Measurements from ENCODE around the gene UBE4B.
"Not testable (repeated sequence)": the region's sequence is repeated elsewhere in the genome, so short reads cannot be mapped to it uniquely, and the experiment has no call there.

The UBE4B gene

DNA sequence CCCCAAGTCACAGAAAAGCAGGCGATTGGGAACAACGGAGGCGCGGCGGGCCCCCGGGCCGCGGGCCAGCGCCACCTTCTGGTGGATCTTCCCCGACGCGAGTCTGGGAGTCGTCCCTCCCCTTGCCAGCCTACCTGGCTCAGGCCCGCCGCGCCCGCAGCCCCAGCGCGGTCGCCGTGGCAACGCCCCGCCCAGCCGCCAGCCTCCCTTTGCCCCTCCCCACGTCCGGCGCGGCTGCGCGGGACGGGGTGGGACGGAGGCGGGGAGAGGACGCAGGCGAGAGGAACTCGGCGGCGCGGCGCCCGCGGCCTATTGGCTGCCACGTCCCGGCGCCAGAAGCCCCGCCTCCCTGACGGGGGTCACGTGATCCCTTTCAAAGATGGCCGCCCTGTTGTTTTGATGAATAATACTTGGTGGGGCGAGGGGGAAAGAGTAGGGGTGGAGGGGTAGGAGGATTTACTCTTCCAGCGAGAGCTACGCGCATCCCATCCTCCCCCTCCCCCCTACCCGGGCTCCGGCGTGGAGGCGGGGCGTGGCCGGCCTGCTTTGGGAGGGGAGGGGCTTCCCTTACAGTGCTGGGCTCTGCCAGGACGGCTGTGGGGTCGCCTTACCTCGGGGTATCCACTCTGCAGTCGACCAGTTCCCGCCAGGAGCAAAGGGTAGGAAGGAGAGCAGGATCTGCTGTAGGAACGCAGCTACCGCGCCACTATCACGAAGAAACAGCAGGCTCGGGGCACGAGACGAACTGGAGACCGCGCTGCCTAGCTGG is at the start of gene UBE4B:
Gene UBE4B (plus strand): TSS at position 369 of the 769 bp plus-strand sequence. CDS start 713 bp downstream, outside the sequence.
- DNase-seq: peak; percentile 98

DNA sequence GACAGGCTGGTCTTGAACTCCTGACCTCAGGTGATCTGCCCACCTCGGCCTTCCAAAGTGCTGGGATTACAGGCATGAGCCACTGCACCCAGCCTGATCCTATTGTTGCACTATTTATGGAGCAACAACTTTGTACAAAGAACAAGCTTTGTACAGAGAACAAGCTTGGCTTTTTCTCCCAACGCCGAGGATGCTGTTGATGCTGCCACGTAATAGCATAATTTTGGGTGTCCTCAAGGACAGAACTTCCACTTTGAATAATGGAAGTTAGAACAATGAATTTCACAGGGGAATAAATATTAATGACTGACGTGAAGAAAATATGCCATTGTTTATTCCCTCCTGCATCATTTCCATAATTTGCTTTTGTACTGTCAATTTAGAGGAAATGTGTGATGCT is 48.5 kb upstream of the UBE4B start:
- no peak for DNase-seq

DNA sequence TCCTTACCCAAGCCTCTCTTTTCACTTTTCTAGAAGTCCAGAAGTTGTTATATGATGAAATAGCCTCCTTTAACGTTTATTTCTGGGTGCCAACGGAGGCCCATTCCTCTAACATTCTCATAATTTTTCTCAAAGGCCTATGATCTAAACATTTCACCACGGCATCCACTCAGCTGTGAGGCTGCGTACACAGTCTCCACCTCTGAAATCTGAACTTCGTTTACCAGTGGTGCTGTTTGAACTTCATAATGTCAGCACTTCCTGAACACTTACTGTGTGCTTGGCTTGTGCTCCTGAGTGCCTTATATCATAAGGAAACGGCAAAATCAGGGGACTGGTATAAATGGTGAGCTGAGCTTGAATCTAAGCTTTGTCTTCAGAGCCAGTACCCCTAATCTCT is 47.8 kb upstream of the UBE4B start:
- no peak for DNase-seq

DNA sequence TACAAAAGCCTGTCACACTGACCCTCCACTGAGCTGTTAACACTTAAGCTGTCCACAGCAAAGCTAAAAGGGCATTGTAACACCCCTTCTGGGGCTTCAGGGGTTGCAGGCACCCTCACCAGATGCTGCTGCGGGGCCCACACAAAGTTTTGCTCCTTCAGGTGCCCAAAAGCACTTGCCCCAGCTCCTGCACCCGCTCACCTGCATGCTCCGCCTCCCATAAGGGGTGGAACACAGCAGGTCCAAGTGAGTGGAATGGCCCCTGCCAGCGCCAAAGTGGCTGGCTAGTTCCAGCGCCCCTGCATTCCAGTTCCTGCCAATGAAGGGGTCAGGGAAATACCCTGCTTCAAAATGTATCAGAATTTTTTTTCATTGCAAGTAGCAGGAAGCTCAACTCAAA is 43.0 kb upstream of the UBE4B start:
- no peak for DNase-seq

DNA sequence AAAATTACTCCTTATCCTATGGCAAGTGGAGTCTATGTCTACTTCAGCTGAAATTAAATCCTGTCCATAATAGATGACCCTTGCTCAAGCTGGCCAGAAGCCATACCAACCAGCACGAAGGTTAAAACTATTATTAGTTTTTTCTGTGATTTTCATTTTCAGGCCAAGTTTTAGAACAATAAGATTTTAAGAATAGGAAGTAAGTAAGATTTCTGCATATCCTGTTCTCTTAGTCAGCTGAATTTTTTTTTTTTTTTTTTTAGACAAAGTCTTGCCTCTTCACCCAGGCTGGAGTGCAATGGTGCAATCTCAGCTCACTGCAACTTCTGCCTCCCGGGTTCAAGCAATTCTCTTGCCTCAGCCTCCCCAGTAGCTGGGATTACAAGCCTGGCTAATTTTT is 41.8 kb upstream of the UBE4B start:
- no peak for DNase-seq

DNA sequence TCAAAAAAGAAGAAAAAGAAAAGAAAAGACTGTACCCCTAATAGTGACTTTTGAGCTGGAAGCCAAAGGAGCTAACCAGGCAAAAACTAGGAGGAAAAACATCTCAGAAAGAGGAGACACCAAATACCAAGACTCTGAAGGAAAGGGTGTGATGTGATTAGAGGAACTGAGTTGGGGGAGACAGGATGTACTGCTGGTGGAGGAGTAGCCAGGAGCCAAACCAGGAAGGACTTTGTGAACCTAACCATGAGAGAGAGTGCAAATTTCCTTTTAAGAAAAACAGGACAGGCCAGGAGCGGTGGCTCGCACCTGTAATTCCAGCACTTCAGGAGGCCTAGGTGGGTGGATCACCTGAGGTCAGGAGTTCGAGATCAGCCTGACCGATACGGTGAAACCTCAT is 39.8 kb upstream of the UBE4B start:
- DNase-seq: no peak

DNA sequence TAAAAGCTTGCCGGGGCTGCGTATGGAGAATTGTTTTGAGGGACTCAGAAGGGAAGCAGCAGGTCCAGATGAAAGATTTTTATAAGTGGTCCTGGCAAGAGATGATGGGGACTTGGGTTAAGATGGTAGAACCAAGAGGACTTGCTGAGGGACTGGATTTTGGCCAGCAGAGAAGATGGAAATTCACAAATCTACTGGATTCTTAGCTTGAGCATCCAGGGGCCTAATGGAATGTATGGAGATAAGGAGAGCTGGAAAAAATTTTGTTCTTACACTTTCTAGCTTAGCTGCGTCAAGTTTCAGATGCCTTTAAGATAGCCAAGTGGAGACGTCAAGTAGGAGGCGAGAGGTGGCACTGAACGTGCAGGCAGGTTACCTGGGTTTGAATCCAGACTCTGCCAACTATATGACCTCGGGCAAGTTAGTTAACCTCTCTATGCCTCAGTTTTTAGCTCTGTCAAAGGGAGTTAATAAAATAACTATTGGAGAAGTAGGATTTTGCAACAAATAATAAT is 39.1 kb upstream of the UBE4B start:
- DNase-seq: no peak

DNA sequence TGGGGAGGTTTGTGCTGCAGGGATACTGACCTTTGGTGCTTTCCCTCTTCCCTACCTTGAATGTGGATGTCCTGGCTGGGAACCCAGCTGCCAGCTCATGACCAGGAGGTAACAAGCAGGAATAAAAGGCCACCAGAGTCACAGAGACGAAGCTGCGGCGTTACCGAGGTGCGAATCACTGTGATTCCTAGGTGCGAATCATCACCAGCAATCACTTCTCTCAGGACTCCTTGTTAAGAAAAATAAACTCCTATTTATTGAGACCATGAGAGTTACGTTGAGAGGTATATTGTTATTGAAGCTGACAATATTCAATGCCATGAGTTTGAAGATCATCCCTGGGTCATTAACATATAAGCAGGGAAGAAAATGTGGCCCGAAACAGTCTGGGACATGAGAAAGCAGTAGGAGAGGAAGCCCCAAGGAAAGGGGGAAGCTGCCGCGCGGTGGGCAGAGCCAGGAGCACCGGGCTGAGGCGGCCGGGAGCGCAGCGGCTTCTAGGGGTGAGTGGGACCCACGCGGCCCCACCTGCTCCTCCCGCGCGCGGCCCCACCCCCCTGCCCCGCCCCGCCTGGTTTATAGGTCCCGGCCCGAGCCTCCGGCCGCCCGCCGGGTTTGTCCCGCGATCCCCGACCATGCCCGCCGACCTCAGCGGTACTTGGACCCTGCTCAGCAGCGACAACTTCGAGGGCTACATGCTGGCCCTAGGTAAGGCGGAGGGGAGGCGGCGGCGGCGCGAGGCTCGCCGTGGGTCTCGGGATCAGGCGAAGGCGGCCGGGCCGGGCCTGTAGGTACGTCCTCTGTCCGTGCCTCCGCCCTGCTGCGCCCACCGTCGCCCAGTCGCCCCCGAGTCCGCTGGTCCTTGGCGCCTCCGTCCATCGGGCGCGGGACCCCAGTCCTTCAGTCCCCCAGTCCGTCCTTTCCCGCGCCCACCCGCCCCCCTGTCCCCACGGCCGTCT is 35.9 kb upstream of the UBE4B start, which contains the start of gene RBP7:
Gene RBP7 (plus strand): TSS at position 605 of the 959 bp plus-strand sequence. CDS start 31 bp downstream, at position 636.
- DNase-seq: peak; percentile 6

DNA sequence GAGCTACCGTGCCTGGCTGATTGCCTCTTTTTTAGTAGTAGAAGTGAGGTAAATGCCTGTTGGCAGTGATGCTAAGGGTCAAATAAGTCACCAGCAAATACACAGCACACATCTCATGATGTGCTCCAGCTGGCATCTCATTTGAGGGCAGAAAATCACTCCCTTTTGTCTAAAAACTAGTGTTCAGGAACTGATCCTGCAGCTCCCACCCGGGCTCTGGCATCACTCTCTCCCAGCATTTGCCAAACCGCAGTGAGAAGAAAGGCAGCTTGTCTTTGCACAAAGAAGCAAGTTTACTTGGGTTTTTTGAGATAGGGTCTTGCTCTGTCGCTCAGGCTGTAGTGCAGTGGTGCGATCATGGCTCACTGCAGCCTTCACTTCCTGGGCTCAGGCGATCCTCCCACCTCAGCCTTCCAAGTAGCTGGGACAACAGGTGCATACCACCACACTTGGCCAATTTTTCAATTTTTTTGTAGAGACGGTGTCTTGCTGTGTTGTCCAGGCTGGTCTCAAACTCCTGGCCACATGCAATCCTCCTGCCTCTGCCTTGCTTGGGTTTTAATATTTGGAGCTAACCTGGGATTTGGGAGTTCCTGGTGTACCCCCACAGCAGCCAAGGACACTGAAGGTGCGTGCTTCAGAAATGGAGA is 31.6 kb upstream of the UBE4B start:
- no peak for DNase-seq

DNA sequence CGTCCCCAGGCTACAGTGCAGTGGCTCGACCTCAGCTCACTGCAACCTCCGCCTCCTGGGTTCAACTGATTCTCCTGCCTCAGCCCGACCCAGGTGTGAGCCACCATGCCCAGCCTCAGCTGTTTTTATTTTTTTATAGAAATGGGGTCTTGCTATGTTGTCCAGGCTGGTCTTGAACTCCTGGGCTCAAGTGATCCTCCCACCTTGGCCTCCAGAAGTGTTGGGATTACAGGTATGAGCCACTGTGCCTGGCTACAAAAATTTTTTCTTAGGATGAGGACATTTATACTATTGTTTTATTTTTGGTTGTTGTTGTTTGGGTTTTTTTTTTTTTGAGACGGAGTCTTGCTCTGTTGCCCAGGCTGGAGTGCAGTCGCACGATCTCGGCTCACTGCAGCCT is 27.5 kb upstream of the UBE4B start:
- DNase-seq: not testable (repeated sequence)

DNA sequence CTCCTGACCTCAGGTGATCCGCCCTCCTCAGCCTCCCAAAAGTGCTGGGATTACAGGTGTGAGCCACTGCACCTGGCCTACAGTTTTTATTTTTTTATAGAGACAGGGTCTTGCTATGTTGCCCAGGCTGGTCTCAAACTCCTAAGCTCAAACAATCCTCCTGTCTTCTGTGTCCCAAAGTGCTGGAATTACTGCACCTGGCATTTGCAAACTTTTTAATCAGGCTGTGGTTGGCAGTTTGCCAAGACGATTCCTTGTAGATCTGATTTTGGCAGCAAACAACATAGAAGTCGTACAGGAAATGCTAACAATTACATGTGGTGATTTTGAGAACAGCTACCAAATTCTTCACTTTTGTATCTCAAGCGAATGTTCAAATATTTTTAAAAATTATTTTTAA is 25.6 kb upstream of the UBE4B start:
- no peak for DNase-seq

DNA sequence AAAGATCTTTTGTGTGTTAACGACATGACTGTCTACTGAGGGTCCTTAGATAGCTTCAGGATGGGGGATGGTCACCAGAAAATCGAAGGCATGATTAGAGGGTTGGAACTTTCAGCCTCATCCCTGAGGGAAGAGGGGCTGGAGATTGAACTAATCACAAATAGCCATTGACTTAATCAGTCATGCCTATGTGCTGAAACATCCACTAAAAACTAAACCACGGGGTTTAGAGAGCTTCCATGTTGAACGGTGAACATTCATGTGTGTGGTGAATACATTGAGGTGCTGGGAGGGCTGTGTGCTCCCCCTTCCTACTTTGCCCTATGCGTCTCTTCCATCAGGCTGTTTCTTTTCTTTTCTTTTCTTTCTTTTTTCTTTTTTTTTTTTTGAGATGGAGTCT is 18.7 kb upstream of the UBE4B start:
- no peak for DNase-seq

DNA sequence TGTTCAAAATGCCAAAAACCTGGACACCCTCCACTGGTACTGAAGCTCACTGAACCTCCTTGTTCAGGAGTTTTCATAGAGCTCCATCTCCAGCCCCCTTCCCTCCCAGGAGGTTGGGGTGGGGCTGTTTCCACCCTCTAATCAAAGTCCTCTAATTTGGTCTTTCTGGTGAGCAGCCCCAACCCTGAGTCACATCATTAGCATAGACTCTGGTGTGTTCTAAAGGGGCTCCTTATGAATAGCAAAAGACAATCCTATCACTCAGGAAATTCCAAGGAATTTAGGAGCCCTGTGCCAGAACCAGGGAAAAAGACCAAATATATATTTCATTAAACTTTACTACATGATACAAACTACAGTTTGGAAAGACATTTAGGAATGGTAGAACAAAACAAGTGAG is 13.2 kb upstream of the UBE4B start:
- no peak for DNase-seq

DNA sequence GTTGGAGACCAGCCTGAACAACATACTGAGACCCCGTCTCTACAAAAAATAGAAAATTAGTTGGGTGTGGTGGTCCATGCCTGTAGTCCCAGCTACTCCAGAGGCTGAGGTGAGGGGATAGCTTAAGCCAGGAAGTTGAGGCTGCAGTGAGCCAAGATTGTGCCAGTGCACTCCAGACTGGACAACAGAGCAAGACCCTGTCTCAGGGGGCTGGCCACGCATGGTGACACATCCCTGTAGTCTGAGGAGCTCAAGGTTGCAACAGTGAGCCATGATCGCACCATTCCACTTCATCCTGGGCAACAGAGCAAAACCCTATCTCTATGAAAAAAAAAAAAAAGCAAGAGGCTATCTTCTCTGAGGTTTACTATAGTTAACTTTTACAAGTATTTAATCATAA is 12.7 kb upstream of the UBE4B start:
- no peak for DNase-seq

DNA sequence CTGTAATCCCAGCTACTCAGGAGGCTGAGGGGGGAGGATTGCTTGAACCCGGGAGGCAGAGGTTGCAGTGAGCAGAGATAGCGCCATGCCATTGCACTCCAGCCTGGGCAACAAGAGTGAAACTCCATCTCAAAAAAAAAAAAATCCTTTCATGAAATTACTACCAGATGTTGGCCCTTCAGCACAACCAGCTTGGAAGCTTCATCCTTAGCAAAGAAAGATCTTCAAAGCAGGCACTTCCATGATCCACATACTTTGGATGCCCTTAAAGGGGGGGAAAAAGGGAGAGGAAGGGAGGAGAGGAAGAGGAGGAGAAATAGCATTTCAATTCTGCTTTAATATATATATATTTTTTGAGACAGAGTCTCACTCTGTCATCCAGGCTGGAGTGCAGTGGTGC is 12.1 kb upstream of the UBE4B start:
- DNase-seq: not testable (repeated sequence)

DNA sequence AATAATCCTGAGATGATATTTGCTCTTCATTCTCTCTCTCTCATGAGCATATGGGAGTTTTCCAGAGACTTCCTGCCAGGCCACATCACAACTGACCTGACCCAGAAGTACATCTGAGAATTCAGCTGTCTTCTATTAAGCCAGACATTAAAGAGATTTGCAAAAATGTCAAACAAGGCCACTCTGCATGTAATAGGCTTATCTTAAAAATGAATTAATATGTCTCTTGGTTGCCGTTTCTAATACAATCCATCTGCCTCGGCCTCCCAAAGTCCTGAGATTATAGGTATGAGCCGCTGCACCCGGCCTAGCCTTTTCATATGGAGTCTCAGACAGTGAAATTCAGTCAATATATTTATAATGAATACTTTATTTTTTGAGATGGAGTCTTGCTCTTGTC is 10.8 kb upstream of the UBE4B start:
- DNase-seq: not testable (repeated sequence)

DNA sequence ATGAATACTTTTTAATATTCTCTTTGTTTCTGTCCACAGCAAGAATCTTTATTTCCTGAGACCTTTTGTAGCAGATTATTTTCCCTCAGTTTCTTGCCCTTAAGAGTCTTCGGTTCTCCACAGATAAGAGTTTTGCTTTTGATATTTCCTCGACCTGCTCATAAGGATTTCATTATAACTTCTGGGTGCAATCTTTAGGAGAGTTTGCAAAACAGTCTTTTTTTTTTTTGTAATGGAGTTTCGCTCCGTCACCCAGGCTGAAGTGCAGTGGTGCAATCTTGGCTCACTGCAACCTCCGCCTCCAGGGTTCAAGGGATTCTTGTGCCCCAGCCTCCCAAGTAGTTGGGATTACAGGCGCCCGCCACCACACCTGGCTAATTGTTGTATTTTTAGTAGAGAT is 10.1 kb upstream of the UBE4B start:
- no peak for DNase-seq

DNA sequence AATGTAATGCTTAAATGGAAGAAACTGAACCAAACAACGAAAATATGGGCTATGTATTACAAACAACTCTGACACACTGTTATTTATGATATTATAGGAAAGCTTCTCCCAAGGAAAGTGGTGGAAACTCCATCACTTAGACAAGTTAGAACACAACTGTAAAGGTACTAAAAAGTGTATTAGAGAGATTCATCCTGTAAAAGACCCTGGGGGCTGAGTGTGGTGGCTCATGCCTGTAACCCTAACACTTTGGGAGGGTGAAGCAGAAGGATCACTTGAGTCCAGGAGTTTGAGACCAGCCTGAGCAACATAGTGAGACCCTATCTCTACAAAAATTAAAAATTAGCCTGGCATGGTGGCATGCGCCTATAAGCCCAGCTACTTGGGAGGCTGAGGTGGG is 7.4 kb upstream of the UBE4B start:
- no peak for DNase-seq

DNA sequence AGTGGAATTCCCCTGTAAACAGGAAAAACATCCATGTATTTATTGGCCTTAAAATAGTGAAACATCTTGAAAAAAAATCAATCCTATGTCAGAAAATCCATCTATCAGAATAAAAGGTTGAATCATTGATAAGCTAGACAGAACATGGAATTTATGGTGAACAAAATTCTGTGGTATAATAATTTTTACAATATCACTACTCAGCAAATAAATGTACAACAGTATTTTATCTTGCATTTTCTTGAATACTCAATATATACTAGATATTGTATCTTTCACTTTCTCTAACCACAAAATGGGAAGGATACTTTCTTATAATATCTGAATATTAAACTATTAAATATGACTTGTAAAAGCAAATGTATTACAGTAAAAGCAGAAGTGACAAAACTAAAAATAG is 5.7 kb upstream of the UBE4B start:
- no peak for DNase-seq

DNA sequence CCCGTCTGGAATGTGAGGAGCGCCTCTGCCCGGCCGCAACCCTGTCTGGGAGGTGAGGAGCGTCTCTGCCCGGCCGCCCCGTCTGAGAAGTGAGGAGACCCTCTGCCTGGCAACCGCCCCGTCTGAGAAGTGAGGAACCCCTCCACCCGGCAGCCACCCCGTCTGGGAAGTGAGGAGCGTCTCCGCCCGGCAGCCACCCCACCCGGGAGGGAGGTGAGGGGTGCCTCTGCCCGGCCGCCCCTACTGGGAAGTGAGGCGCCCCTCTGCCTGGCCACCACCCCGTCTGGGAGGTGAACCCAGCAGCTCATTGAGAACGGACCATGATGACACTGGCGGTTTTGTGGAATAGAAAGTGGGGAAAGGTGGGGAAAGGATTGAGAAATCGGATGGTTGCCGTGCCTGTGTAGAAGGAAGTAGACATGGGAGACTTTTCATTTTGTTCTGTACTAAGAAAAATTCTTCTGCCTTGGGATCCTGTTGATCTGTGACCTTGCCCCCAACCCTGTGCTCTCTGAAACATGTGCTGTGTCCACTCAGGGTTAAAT is 3.7 kb upstream of the UBE4B start:
- DNase-seq: not testable (repeated sequence)

DNA sequence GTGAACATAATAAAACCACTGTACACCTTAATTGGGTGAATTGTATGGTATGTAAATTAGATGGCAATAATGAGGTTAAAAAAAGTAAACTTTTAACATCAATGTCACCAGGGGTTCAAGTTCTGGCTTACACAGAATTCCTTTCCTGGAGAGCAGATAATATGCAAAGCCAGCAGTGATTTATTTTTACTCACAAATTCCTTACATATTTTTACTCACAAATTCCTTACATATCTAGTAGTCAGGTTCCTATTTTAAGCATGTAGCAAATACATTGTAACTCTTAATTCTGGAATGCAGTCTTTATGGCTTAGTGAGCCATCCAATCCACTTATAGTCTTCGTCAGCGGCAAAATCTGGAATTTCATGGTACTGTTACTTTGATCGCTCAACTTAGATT is 1.3 kb upstream of the UBE4B start:
- no peak for DNase-seq

DNA sequence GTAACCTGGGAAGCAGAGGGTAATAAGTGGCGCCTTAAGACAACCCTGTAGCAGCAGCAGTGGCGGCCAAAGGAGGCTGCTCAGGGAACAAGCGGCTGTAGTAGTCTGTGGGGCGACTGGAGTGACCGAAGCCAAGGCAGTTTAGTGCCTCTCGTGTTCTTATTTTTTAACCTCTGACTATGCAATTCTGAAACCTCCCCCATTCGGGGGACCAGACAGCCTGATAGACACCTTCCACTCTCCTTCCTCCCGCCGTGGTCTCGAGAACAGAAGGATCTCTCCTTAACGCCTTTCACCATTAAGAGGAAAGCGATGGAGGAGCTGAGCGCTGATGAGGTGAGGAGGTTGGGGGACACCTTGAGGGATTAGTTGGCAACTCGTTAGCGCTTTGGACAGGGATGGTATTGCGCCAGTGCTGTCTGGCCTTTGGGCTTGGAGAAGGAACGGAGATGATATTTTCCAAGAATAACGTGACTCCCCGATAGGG is 644 bp downstream of the UBE4B start:
- DNase-seq: peak; percentile 29

DNA sequence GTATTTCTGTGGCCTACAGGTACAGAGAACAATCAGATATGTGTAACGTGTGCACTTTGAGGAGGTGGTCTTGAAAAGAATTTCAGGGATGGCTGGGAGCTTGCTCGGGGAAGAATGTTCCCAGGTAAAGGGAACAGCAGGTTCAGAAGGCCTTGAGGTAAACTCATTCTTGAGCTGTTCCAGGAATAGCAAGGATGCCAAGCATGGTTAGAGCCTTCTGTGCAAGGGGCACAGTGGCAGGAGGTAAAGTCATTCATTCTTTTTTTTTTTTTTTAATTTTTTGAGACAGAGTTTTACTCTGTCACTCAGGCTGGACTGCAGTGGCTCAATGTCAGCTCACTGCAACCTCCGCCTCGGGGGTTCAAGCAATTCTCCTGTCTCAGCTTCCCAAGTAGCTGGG is 10.0 kb downstream of the UBE4B start:
- no peak for DNase-seq

Data from stimulated activated CD4-positive, alpha-beta T cell treated with anti-CD3 and anti-CD28 coated beads, Interleukin-4, amount 100 ng/mL, for 24 hours (primary cell).